NCI-H82 (cell line): ENCODE results near the gene RHOF.

ENCODE experiments used
- DNase-seq: peaks from one replicate; lab custom pipeline; 2025; lab: John Stamatoyannopoulos, UW

Gene RHOF

GRCh38 chr12:121793440-121793837 lies at the start of gene RHOF:
RHOF (minus strand) TSS chr12:121793688; CDS start chr12:121793633, 55 bp downstream.
- no peak for DNase-seq

- no peak for DNase-seq
Measured at GRCh38 chr12:121839993-121840761, 46.7 kb upstream of the RHOF start.

- DNase-seq: peak; percentile 99
Measured at GRCh38 chr12:121839106-121839992, 45.9 kb upstream of the RHOF start.

DNA sequence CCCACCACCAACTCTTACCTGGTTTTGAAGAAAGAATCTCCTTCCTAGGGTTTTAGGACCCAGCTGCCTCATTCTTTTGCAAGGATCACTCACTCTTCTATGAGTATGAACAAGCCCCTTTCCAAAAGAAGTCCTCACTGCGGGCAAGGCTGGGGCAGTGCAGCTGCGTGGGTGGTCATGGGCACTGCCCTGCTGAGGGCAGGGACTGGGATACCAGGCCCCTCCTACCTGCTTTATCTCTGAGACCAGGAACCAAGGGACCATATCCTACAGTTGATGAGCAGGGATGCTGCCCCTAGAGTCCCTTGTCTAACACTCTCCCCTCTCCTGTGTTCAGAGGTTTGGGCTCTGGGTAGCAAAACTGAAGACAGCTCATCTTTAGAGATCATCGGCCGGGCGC lies 44.6 kb upstream of the RHOF start:
- DNase-seq: no peak

- DNase-seq: no peak
Measured at GRCh38 chr12:121837680-121838079, 44.2 kb upstream of the RHOF start.

DNA sequence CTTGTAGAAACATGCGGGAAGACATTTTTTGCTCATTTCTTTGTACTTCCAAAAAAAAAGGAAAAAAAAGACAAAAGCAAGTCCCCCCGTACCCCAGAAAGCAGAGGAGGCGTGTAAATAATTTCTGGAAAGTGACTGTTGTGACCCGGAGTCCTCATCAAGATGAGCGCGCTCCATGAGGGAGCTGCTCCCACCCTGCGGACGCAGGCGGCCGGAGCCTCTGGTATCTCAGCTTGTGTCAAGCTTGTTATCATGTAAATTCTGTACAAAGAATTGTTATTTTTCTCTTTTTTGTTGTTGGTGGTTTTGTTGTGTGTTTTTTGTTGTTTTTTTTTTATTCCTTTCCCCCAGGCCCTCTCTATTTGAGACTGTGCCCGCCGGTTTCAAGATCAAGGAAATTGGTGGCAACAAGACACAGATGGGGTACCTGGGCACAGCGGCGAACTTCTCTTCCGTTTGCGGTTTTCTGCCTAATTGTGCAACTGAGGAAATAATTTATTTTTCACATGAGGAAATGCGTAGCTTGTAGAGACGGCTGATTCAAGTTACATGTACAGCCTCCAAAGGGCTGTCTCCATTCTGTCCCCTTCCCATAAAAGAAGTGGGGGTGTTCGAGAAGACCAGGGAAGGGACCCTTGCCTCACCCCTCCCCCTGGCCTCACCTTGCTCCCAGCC lies 38.2 kb upstream of the RHOF start:
- no peak for DNase-seq

DNA sequence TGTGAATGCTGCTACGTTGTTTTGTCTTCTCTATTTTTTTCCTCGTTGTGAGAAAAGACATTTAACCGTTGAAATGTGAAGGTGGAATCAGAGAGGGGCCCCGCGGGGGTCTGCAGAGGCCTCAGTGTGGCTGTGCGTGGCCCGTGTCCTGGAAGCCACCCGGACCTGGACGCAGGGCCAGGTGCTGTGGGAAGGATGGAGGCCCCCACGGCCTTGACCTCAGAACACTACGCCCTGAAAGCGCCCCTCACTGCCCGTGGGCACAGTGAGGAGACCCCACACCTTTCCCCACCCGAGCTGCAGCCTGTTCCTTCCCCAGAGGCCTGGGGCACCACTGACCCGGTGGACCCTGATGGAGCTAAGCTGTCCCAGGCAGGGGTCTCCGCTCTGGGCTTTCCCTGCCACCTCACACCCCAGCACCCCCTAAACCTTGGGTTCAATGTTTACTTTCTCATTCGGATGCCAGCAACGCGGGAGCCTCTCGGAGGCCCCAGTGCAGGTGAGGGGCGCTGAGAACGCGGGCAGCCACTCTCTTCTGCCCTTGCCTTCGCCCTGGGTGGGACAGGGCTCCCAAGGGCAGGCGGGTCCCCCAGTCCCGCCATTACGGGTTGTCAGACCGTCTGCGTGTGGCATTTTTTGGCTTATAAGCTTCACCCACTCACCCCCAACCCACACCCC lies 37.2 kb upstream of the RHOF start:
- DNase-seq: no peak

- DNase-seq: no peak
Measured at GRCh38 chr12:121830134-121830533, 36.6 kb upstream of the RHOF start.

DNA sequence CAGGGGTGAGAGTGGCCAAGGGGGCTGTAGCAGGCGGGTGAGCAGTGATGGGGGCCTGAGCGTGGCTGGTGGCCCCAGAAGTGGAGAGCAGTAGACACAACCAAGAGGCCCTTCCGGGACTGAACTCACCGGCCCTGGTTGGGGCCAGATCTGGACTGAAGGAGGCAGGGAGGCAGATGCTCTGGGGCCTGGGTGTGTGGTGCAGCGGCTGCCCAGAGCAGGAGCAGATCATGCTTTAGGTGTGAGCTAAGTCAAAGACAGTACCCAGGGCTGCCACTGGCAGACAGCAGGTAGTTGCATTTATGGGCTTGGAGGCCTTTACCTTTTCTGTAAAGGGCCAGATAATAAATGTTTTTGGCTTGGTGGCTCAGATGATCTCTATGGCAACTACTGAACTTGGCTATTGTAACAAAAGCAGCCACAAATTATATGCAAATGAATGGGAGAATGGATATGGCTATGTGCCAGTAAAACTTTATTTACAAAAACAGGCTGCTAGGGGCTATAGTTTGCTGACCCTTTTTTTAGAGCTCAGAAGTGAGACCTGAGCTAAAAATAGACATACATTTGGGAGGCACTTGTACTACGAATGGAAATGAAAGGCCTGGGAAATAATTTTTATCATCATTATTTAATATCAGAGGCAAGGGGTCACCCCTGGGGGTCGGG lies 35.9 kb upstream of the RHOF start:
- no peak for DNase-seq

- no peak for DNase-seq
Measured at GRCh38 chr12:121828826-121829225, 35.3 kb upstream of the RHOF start.

GRCh38 chr12:121828306-121828705 lies 34.8 kb upstream of the RHOF start:
- no peak for DNase-seq

DNA sequence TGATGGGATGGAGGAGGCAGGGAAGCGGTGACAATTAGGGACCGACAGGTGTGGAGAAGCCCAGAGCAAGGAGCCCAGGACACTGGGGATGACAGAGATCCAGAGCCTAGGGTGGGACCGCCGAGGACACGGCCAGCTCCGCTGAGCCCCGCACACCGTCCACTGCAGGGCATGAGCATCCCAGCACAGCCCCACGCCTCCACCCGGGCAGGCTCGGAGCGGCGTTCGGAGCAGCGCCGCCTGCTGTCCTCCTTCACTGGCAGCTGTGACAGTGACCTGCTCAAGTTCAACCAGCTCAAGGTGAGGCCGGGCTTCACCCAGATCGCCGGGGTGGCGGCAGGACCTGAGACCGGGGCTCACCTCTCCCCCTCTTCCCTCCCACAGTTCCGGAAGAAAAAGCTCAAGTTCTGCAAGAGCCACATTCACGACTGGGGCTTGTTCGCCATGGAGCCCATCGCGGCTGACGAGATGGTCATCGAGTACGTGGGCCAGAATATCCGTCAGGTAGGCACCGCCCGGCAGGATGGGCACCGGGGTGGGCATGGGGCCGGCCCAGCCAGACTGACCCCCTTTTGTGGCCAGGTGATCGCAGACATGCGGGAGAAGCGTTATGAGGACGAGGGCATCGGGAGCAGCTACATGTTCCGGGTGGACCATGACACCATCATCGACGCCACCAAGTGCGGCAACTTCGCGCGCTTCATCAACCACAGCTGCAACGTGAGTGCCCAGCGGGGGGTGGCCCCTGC lies 34.0 kb upstream of the RHOF start:
- no peak for DNase-seq

GRCh38 chr12:121826318-121827150 lies 33.0 kb upstream of the RHOF start:
- DNase-seq: no peak

GRCh38 chr12:121825041-121825523 lies 31.6 kb upstream of the RHOF start:
- DNase-seq: no peak

DNA sequence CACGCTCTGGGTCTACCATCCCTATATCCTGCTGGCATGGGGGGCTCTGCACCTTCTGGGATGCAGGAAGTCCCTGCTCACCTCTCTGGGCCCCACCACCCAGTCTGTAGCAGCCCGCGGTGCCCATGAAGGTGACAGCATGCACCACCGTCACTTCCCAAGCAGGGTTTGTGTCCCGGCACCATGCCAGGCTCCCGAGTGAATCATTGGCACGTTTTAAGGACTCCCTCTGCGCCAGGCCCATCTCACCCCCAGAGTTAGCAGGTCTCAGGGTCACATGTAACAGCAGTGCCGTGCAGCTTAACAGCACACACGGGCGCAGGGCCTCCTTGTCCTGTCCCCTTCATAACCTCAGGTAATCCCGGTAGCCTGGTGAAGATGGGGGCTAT lies 30.2 kb upstream of the RHOF start:
- DNase-seq: no peak

- DNase-seq: no peak
Measured at GRCh38 chr12:121823101-121823726, 29.7 kb upstream of the RHOF start.

DNA sequence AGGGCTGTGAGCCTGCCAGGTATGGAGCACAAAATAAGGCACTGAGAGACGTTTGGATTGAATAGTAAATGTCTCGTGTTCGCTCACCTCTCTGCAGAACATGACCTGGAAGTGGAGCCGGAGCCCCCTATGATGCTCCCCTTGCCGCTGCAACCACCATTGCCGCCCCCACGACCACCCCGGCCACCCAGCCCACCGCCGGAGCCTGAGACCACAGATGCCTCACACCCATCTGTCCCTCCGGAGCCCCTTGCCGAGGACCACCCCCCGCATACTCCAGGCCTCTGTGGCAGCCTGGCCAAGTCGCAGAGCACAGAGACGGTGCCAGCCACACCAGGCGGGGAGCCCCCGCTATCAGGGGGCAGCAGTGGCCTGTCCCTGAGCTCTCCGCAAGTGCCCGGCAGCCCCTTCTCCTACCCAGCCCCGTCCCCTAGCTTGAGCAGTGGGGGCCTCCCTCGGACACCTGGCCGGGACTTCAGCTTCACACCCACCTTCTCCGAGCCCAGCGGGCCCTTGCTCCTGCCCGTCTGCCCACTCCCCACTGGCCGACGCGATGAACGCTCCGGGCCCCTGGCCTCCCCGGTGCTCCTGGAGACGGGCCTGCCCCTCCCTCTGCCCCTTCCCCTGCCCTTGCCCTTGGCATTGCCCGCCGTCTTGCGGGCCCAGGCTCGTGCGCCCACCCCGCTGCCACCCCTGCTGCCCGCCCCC lies 29.1 kb upstream of the RHOF start:
- DNase-seq: no peak

DNA sequence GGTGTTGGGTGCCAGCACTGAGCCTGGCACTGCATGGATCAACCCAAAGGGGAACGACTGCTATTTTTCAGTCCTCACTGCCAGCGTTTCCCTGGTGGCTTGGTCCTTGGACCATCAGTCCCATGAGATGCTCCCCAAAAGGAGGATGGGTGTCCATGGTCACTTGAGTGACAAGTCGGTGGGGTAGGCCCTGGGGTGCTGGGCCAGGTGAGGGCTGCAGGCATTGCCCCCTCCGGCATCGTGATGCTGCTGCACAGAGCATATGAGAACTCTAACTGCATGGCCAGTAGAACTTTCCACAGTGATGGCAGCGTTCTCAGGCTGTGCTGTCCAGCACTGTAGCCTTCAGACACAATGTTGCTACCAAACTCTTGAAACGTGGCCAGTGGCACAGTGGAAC lies 26.6 kb upstream of the RHOF start:
- no peak for DNase-seq
